Left colon (tissue), 2 donors: ENCODE results near the gene KIAA1671. TPM values are rescaled to one million over a fixed set of nuclear protein-coding genes. Genes with fewer than 3 reads are reported as not detected.

ENCODE experiments used
- ATAC-seq: fragments of 200-7000 bp; cut with Tn5 transposase; one replicate; pipeline ENCODE4 v1.9.1; 2020; ENCODE audit warnings: mild to moderate bottlenecking, moderate library complexity
- DNase-seq, 2 donors: peaks; one replicate each; pipeline ENCODE4 v3.0.0-alpha.2; 2020
- intact Hi-C, 2 donors: fragments of 100-400 bp; cut with DNase I in 1 of 2; cut with micrococcal nuclease in 1 of 2; formaldehyde crosslinking; loops; one replicate each; pipeline versions ENCODE4 v1.11.2 to v1.14.0; 2022; cut with DNase I, micrococcal nuclease
- total RNA-seq, 2 donors: library from RNA; stranded (reverse); fragmentation: NEBNext Ultra II Directional; extraction: Animal tissue kit (Norgen Biotek cat#: 25700); gene quantifications; one replicate each; pipeline ENCODE4 v1.2.1, GENCODE V29; 2021
- donor health status: DM: no; HTN: no; CAD: no.
- donor health status: DM: yes; HTN: yes; CAD: no.

The KIAA1671 gene
- total RNA-seq, 2 donors from 2014 or later = 100 to 106 TPM

DNA sequence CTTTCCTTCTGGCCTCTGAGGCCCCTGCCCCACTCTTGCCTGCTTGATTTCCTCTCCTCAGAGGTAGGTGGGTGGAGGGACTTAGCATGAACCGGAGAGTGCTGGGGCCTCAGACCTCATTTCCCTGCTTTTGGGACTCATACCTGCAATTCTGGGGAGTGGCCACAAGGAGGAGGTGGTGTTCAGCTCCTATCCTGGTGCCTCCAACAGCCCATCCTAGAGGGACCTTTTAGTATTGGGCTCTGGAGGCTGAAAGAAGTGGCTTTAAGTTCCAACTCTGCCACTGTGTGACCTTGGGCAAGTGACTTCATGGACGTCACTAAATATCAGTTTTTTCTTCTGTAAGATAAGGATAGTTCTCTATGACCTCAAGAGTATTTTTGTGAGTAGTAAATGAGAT, 98.6 kb downstream of the KIAA1671 start:
- DNase-seq (no peak), ATAC-seq (no peak)
- intact Hi-C loops = loop anchor here in 1 of 2 donors (2.0 kb wide), 1 partner anchor 100 kb away; no protein-coding TSS in a partner anchor

DNA sequence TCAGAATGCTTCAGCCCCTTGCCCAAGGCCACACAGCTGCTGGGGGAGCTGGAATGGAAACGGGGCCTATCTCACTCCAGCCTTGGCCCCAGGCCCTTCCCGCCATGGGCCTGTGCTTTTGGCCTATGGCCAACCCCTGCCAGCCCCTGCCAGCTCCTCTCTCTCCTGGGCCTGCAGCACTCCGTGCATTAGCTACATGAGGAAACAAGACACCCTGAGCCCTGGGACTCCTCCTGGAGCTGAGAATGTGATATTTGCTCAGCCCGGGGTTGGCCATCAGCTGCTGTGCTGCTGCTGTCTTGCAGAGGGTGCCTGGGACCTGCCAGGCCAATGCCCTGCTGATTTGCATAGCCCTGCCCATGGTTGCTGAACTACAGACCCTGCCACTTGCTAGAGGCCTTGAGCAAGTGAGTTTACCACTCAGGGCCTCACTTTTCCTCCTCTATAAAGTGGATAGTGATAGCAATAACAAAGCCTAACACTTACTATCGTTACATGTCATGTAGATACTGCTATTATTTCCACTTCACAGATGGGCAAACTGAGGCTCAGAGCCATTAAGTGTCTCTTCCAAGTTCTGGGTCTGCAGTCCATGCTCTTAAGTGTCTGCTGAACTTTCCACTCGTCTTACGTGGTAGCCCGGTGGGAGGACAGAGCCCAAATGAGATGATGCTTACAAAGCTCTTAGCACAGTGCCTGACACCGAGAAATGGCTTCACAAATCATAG, 99.6 kb downstream of the KIAA1671 start:
- intact Hi-C loops = loop anchor here in 1 of 2 donors (2.0 kb wide), 1 partner anchor 101 kb away; no protein-coding TSS in a partner anchor
- ATAC-seq (peak; percentile 72), DNase-seq (peak; percentile 51 to 73)

DNA sequence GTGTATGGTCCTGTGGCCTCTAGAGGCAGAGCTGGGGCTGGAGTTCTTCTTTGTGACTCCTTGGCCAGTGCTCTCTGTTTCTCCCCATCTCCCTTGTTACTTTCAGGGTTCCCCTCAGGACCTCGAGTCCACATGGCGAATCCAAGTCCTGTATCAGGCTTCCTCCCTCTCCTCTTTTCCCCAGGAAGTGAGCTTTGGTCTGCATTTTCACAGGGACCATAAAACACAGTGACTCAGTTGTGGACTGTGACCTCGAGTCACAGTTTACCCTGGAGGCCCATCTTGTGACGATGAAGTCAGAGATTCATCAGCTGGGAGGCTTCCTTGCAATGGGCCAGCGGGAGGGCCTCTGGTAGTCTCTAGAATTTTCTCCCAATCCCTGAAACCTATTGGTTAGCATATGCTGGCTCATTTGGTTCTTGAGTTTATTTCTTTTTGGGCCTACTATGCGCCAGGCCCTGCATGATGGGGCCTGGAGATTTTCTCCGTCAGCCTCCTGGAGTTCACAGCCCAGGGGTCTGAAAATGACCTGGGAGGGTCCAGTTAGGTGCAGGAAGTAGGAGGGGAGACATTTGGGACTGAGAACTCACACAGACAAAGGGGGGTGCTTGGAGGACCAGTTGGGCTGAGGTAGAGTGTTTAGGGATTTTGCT, 100.8 kb downstream of the KIAA1671 start:
- intact Hi-C loops = no loop called here

DNA sequence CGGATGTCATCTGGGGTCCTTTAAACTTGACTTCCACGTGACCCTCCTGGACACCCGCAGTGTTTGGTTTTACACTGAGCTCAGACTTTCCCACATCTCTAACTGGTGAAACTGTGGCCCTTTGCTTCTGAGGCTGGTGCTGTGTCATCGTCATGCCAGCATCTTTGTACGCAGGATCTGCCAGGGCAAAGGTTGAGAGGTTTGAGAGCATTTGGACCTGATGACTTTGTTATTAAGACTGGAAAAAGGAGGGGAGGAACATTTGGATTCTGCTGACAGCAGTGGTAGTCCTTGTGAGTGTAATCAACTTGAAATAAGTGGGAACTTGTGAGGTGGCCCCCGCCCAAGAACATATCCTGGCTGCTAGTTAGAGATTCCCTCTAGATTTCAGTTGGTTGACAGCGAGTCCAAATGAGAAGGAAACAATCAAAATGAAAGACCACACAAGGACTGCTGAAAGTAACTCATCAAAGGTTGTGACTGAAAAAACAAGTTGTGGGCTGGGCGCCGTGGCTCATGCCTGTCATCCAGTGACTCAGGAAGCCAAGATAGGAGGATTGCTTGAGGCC, 102.5 kb downstream of the KIAA1671 start:
- no peak for DNase-seq
- ATAC-seq = no peak
- intact Hi-C loops = no loop called here

More for the DNA sequence above, 100.8 kb downstream of the KIAA1671 start:
- ATAC-seq = peak; percentile 76
- peak; percentile 48 to 74 for DNase-seq

DNA sequence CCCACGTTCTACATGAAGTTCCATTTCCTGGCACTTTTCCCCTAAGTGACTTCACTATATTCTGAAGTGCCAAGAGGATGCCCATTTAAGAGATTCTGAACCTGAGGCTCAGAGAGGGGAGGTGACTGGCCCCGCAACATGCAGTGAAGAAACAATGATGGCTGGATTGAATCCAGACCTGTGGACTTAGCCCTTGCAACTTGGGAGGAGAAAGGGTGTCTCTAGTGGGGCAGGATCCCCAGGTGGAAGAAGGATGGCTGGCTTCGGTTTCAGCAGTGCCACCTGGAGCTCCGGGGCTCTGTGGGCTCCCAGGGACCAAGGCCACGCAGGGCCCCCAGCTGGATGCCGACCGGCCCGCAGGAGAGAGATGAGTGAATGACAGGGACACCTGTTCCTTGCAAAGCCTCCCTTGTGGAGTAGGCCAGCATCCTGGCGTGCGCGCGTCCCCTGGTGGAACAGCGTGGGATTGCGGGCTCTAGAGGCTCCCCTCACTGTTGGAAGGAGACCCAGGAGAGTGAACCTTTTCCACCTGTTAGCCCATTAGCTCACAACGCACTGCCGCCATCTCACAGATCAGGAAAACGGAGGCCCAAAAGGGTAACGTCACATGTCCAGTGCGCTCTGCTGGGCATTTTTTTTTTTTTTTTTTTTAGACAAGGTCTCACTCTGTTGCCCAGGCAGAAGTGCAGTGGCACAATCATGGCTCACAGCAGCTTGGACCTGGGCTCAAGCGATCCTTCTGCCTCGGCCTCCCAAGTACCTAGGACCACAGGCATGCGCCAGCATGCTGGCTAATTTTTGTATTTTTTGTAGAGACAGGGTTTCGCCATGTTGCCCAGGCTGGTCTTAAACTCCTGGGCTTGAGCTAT, 104.7 kb downstream of the KIAA1671 start:
- peak; percentile 64 for ATAC-seq
- intact Hi-C loops = no loop called here
- DNase-seq = peak in 1 of 2 donors; percentile 83

DNA sequence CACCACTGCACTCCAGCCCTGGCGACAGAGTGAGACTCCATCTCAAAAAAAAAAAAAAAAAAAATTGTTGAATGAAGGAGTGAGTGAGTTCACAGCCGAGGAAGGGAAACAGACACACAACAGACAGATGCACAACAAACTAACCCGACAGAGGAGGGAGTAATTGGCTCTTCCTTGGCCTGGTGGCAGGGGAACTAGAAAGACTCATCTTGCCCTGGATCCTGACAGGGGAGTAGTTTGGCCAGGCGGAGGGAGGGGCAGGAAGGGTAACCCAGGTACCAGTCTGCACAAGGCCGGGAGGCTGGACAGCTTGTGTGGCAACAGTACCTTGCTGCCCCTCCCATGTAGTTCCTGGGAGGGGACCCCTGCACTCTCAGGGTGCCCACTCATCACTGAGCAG, 106.9 kb downstream of the KIAA1671 start:
- intact Hi-C loops = no loop called here

DNA sequence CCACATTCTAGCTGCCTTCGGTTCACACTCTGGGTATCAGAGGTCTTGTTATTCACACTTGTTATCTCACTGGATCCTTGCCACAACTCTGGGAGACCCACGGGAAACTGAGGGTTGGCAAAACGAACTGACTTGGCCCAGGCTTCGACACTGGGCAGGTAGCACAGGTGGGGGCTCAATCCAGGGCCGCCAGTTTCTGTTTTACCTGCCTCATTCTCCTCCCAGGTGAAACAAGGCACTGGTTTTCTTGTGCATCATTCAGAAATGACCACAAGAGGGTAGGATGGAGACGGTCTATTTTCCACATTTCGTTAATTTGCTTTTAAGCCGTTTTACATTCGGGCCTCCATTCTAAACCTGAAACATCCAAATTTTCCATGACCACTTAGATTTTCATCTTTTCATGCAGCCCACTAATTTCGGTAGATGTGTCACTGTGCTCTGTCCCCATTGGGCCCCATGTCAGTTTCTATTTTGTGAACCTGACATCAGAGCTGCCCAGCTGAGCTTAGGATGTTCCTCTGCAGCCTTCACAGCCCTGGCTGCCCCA, 108.1 kb downstream of the KIAA1671 start:
- intact Hi-C loops = no loop called here
- ATAC-seq (no peak), DNase-seq (no peak)

More for the DNA sequence above, 106.9 kb downstream of the KIAA1671 start:
- DNase-seq (no peak), ATAC-seq (no peak)

DNA sequence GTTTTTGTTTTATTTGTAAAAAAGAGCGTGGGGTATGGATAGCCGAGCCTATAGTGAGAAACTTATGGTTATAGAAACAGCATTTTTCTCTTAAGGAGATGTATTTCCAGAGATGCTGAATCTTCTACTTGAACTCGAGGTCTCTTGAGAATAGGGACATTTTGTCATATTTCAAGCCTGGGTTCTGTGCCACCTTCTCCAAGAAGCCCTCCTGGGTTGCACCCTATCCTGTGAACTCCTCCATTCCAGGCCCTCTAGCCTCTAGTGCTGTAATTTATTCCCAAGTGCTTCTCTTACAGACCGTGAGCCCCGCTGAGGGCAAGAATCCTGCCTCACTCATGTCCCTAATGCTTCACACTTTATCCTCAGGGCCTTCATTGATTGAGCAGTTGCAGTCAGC, 108.6 kb downstream of the KIAA1671 start:
- DNase-seq = no peak
- intact Hi-C loops = no loop called here
- ATAC-seq = no peak

DNA sequence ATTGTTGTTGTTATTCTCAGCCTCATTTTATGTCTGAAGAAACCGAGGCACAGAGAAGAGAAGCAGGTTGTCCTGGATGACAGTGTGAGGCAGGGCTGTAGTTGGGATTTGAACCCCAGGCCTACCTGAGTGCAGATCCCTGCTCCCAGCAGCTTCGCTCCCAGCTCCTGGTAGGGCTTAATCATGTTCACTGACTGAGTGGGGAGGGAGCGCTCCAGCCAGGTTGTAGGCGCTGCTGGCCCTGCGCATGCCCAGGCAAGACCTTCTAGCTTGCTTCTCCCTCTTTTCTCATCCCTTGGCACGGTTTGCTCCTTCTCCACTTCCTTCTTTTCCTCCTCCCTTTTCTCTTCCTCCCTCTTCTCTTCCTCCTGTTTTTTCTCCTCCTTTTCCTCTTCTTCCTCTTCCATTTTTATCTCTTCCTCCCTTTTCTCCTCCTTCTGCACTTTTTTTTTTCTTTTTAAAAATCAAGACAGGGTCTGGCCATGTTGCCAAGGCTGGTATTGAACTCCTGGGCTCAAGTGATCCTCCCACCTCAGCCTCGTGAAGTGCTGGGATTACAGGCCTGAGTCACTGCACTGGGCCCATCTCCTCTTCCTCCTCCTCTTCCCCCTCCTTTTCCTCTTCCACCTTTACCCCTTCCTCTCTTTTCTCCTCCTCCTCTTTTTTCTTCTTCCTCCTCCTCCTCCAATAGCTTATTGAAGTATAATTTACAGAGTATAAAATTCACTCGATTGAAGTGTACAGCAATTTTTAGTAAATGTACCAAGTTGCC, 109.3 kb downstream of the KIAA1671 start:
- ATAC-seq = no peak
- intact Hi-C loops = no loop called here
- no peak for DNase-seq

DNA sequence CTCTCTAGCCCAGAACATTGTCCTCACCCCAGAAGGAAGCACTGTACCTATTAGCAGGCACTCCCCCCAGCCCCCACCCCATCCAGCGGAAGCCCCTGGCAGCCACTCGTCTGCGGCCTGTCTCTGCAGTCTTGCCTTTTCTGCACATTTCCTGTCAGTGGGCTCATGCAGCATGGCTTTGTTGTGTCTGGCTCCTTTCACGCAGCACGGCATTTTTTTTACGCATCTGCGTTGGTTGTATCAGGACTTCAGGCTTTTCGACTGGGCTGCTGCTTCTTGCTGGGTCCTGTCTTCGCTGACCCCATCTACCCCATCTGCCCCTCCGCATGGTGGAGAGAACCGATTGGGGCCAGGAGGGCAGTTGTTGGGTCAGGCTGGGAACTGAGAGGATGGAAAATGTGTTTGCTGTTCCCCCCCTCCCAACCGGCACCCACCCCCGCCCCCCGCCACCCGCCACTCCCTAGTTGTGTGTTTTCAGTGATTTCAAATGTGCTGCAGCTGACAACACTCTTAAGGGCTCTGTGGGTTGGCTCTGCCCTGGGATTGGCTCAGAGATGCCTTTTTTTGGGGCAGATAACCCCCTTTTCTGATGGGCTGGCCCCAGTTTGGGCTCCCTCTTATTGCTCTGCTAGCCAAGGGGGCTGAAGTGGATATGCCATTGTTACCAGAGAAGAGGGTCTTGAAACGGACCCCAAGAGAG, 110.0 kb downstream of the KIAA1671 start:
- ATAC-seq = no peak

DNA sequence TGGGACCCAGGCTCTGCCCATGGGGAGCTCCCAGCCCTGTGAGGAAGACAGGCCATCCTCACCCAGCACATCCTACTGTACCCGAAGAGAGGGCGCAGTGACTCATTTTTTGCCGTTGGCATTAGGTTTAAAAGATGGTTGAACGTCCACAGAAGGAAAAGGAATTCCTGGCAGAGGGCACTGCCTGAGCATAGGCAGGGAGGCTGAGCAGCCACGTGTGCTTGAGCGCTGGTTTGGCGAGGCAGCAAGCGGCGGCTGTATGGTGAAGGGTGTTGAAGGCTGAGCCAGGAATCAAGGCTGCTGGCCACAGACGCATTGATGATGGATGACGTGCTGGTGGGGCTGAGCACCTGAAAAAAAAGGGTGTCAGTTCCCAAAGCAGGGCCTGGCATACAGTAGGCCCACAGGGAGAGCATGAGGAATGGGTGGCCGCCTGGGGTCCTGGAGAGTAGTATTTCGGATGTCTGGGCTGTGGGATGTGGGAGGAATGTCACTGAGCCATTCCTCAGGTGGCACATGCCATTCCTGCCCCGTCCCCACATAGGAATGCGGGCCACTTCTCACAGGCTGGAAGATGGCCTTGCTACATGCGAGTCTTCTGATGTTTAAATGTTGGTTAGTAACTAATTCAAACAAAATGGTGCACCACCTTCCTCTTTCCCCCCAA, 112.5 kb downstream of the KIAA1671 start:
- no peak for ATAC-seq
- no peak for DNase-seq
- intact Hi-C loops = no loop called here

More for the DNA sequence above, 110.0 kb downstream of the KIAA1671 start:
- no peak for DNase-seq
- intact Hi-C loops = no loop called here

DNA sequence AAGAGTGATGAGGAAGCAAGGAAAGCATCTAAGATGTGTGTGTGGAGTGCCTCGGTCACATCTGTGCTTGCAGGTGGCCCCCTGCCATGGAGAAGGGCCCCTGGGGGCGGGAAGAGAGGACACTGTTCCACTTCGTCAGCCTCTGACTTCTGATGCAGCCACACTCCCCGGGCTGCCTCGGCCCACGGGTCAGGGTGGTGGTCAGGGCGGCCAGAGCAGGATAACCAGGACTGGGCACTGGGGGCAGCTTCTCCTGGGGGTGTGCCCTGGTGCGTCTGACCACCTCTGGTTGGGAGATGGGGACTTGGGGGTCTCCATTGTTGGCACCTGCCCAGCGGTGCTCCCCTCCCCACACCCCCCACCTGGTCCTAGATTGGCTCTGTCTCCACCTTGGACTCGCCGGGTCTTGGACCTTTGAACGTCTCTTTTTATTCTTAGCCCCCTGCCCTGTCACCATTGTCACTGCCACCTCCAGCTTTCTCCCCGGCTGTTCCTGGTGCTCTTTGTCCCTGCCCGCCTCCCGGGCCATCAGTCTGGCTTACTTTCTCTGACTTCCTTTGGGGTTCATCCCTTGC, 114.4 kb downstream of the KIAA1671 start:
- intact Hi-C loops = no loop called here
- ATAC-seq (no peak), DNase-seq (no peak)

DNA sequence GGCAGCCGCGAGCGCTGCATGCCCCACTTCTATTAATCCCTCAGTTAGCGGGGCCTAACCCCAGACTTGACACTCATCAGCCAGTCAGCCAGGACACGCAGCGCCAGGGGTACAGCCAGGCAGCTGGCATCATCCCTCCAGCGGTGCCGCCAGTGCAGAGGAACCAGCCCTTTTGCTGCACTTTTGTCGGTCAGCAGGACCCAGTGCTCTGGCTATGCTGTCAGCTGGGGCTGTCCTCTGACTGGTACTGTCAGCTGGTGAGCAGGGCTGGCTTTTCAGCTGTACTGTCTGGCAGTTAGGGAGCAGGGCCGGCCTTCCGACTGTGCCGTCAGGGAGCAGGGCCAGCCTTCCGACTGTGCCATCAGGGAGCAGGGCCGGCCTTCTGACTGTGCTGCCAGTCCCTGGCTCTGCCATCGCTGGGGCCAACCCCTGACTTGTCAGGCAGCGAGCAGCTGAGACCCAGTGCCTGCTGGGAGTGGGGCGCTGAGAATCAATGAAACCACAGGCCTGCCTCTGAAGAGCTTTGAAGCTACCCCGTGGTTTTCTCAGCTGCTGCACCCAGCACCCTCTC, 115.4 kb downstream of the KIAA1671 start:
- ATAC-seq (peak; percentile 23), DNase-seq (no peak)
- intact Hi-C loops = no loop called here

DNA sequence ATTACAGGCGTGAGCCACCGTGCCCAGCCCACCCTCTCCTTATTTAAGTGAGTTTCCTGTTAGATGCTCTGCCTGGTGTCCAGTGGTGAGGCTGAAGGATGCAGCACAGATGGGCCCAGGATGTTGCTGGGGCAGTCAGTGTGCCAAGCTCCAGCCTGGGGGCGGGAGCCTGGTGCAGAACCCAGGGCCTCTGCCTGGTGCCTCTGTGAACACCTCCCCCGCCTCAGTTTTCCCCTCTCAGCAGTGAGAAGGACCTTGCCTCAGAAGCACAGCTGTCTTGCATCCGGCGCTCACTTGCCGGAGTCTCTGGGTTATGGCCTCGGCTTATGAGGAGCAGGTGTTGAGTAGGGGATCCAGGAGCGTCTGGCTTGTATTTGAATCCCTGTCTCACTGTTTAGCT, 116.2 kb downstream of the KIAA1671 start:
- intact Hi-C loops = no loop called here
- DNase-seq (no peak), ATAC-seq (no peak)

DNA sequence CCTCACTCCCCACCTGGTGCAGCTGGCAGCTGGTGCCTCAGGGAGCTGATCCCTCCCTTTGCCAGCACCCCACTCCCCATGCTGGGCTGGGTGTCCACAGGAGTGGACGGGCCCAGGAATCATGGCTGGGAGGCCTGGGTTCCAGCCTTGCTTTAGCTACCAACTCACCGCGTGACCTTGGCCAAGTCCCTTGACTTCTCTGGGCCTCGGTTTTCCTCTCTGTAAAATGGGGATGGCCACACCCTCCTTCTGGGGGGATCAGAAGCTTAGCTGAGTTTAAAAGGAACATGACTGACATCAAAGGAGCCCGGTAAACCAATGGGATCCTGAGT, 116.9 kb downstream of the KIAA1671 start:
- DNase-seq = no peak
- ATAC-seq = no peak
- intact Hi-C loops = no loop called here

DNA sequence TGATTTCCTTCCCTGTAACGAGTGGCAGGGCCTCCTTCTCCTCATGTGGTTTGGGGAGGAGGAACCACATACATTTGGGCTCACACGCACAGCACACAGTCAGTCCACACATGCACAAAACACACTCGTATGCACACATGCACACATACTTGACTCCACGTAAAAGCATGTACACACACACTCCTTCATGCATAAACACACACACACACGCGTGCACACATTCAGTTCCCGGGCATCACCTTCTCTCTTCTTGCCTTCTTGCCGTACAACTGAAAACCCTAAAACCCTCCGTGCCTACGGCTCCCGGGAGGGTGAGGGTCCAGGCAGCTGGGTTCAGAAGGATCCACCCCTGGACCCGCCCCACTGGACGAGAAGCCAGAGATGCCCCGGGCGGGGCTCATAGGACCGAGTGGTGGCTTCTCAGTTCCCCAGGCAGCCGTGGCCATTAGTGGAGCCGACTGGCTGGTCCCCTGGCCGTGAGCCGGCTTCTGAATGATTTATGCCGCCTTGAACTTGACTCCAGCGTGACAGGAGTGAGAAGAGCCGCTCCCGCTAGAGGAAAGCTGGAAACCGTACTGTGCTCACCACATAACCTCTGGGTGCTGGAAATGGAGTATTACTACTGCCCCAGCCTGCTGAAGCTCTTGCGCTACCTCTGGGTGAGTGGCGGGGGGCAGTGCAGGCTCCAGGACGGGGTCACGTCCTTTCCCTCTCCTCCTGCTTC, 117.4 kb downstream of the KIAA1671 start:
- DNase-seq = no peak
- intact Hi-C loops = no loop called here
- peak; percentile 13 for ATAC-seq
